K562 (cell line): ENCODE data around the gene LNPEP. TPM values are rescaled to one million over a fixed set of nuclear protein-coding genes. Genes with fewer than 3 reads are reported as not detected.
A peak's percentile ranks its signal among the peaks of the same experiment; 100 is the strongest.

ENCODE experiments used
- ATAC-seq: fragments of 200-7000 bp; cut with Tn5 transposase; 3 replicates; pipeline ENCODE4 v1.9.1; 2020; ENCODE audit warnings: moderate library complexity
- BruUV-seq: library from RNA; stranded (reverse); fragments of 400-500 nt; replicated peaks from 2 replicates; lab custom pipeline; 2021; lab: Mats Ljungman, UMichigan
- CTCF ChIA-PET: fragments of 300-600 bp; formaldehyde crosslinking; extraction: SDS; loops from one replicate; lab custom pipeline; 2021; ENCODE audit warnings: low intra/inter-chr PET ratio; lab: Yijun Ruan, JAX
- POLR2A ChIA-PET: fragments of 300-600, 350-650 bp; sonication (Branson Sonifier 250); formaldehyde crosslinking; extraction: SDS; loops from one replicate; lab custom pipeline; 2021; ENCODE audit warnings: antibody characterized with exemption, inconsistent platforms; lab: Yijun Ruan, JAX
- DNase-seq, 4 experiments: peaks; one replicate each; pipeline versions ENCODE4 v3.0.0 to v3.0.0-alpha.2; 2011 to 2018; ENCODE audit warnings: low spot score in 3 of 4, mixed read lengths in 3 of 4; ENCODE audit errors: extremely low read depth in 1 of 4
- FAIRE-seq: peaks from 2 replicates; lab custom pipeline; 2011; peaks lifted over from hg19 to GRCh38; lab: Jason Lieb, UNC
- H2AFZ ChIP-seq: 2 replicates; pipeline ENCODE4 v1.6.0; 2011; ENCODE audit warnings: low read depth, low read length, control low read depth, inconsistent platforms
- H3K27ac ChIP-seq: fragments of 200-600 bp; 3 replicates; pipeline ENCODE4 v1.8.0; 2011; ENCODE audit warnings: low read depth, mild to moderate bottlenecking, control low read depth, inconsistent platforms, low read length, moderate library complexity, mixed read lengths; ENCODE audit errors: extremely low read depth
- H3K27me3 ChIP-seq, 2 experiments: fragments of 300-600 bp in 1 of 2; 2 replicates in 1 of 2; 3 replicates in 1 of 2; pipeline versions ENCODE4 v1.6.0 to v1.8.0; 2011; ENCODE audit warnings: inconsistent platforms in 2 of 2, low read length in 2 of 2, mild to moderate bottlenecking in 1 of 2, mixed read lengths in 1 of 2, moderate library complexity in 1 of 2; ENCODE audit not compliant: control insufficient read depth in 2 of 2, insufficient read depth in 2 of 2
- H3K36me3 ChIP-seq: fragments of 300-600 bp; 3 replicates; pipeline ENCODE4 v1.8.0; 2011; ENCODE audit warnings: mild to moderate bottlenecking, low read length, inconsistent platforms; ENCODE audit not compliant: control insufficient read depth, insufficient read depth
- H3K4me1 ChIP-seq, 2 experiments: fragments of 200-600 bp in 1 of 2; replicated peaks in 1 of 2; 2 replicates in 1 of 2; 3 replicates in 1 of 2; pipeline versions ENCODE4 v1.5.1 to v1.8.0; 2011; ENCODE audit warnings: inconsistent platforms in 2 of 2, low read length in 2 of 2, mild to moderate bottlenecking in 1 of 2, mixed read lengths in 1 of 2, moderate library complexity in 1 of 2; ENCODE audit not compliant: control insufficient read depth in 2 of 2, insufficient read depth in 2 of 2
- H3K4me2 ChIP-seq: 2 replicates; pipeline ENCODE4 v1.6.1; 2011; ENCODE audit warnings: low read length, control low read depth, inconsistent platforms, mixed read lengths; ENCODE audit not compliant: insufficient read depth
- H3K4me3 ChIP-seq: fragments of 200-600 bp; sonication (generic), shearing (Covaris generic); 2 replicates; pipeline ENCODE4 v1.5.1; 2016; ENCODE audit warnings: control low read depth, inconsistent platforms
- H3K79me2 ChIP-seq: fragments of 200-600 bp; 3 replicates; pipeline ENCODE4 v1.8.0; 2011; ENCODE audit warnings: low read length, inconsistent platforms; ENCODE audit not compliant: control insufficient read depth, insufficient read depth
- H3K9ac ChIP-seq, 2 experiments: 2 replicates each; pipeline versions ENCODE4 v1.6.0 to v1.6.1; 2011; ENCODE audit warnings: low read depth in 2 of 2, low read length in 2 of 2, control low read depth in 1 of 2, inconsistent platforms in 1 of 2, mild to moderate bottlenecking in 1 of 2, mixed read lengths in 1 of 2; ENCODE audit not compliant: insufficient read depth in 1 of 2
- H3K9me1 ChIP-seq: one replicate; pipeline ENCODE4 v1.6.0; 2011; ENCODE audit warnings: inconsistent platforms, mild to moderate bottlenecking, low read length, moderate library complexity; ENCODE audit not compliant: control insufficient read depth, insufficient read depth
- H3K9me3 ChIP-seq: replicated peaks from 2 replicates; pipeline ENCODE4 v1.5.1; 2011; ENCODE audit warnings: low read depth, low read length, inconsistent platforms; ENCODE audit not compliant: control insufficient read depth, insufficient read depth
- H4K20me1 ChIP-seq: replicated peaks from 2 replicates; pipeline ENCODE4 v1.6.1; 2011; ENCODE audit warnings: low read length, inconsistent platforms, mixed read lengths; ENCODE audit not compliant: control insufficient read depth, insufficient read depth
- REST ChIP-seq, 2 experiments: fragments of 450-650 bp; formaldehyde crosslinking in 1 of 2; IDR thresholded peaks; 2 replicates each; pipeline versions ENCODE4 v1.4.0 to v1.6.1; 2014 to 2020; ENCODE audit warnings: mild to moderate bottlenecking in 2 of 2, borderline replicate concordance in 1 of 2, low read depth in 1 of 2
- RUNX1 ChIP-seq: sonication (generic); IDR thresholded peaks from 2 replicates; pipeline ENCODE4 v1.6.1; 2016; ENCODE audit warnings: antibody characterized with exemption, low read depth
- THRB ChIP-seq: fragments of 450-650 bp; formaldehyde crosslinking; conservative IDR thresholded peaks from 2 replicates; pipeline ENCODE4 v1.4.0; 2022; ENCODE audit warnings: mild to moderate bottlenecking, missing genetic modification characterization
- ZBTB33 ChIP-seq: sonication (generic); formaldehyde crosslinking; IDR thresholded peaks from 2 replicates; pipeline ENCODE4 v1.8.1; 2023; ENCODE audit warnings: mild to moderate bottlenecking, missing genetic modification reagents
- WGBS: fragments of 100-300 bp; shearing (Covaris generic); methylation state at CpG from one replicate; pipeline ENCODE4 v1.1.6; 2016; ENCODE audit warnings: low coverage, mixed read lengths; ENCODE audit not compliant: insufficient coverage; ENCODE audit errors: missing lambda C conversion rate; 5-methylcytosine and 5-hydroxymethylcytosine counted together
- in situ Hi-C: fragments of 300-500 bp; cut with MboI; formaldehyde crosslinking; loops from 4 replicates; pipeline ENCODE4 v1.15.0; 2018; ENCODE audit warnings: inconsistent platforms, mixed read lengths
- intact Hi-C: fragments of 100-400 bp; cut with micrococcal nuclease; formaldehyde crosslinking; loops from 2 replicates; pipeline ENCODE4 v1.14.2; 2022
- polyA plus RNA-seq, 8 experiments: library from polyadenylated mRNA; depleted of rRNA in 4 of 8; stranded (reverse) in 5 of 8; unstranded in 3 of 8; fragments of >200 nt; fragmentation: Nextera tagmentation in 2 of 8; fragmentation: Illumina TruSeq in 1 of 8; extraction: Ambion mirVana in 2 of 8; extraction: Trizol in 1 of 8; gene quantifications; 2 replicates each; pipeline versions ENCODE4 v1.2.1 to v1.2.3, GENCODE V29; 2011 to 2014; ENCODE audit warnings: inconsistent platforms in 1 of 8, missing spikeins in 1 of 8
- total RNA-seq, 7 experiments: library from RNA; depleted of rRNA in 6 of 7; stranded (reverse); fragments of >200 nt in 6 of 7; fragmentation: Illumina TruSeq in 2 of 7; extraction: Trizol in 2 of 7; gene quantifications; 2 replicates each; pipeline versions ENCODE4 v1.2.1 to v1.2.3, GENCODE V29; 2011 to 2021; ENCODE audit warnings: low replicate concordance in 1 of 7

LNPEP gene
- total and polyA plus RNA-seq, 9 of the 15 experiments (the other 6 are each of a cell fraction or from before 2014, with no cell fraction given), result 2.6 to 27.9 (median 11.2) TPM

- TF ChIP-seq ZBTB33 (CRISPR knock-in tag), result no peak
- no peak for TF ChIP-seq THRB (CRISPR knock-in tag)
- no peak for TF ChIP-seq RUNX1
Measured at GRCh38 chr5:96995419-96995818, 59.5 kb downstream of the LNPEP start (continued).

- CTCF ChIA-PET, result interaction anchor here (1.0 to 2.2 kb wide), 3 partner anchors 145 to 165 kb away, joined by 3 to 16 read pairs (median 5); partner anchors contain the start of gene LIX1
- 50% methylated on average over 2 of the region's 2 CpGs for WGBS
- intact Hi-C loops, result loop anchor here (1.0 to 5.0 kb wide), 3 partner anchors 130 to 165 kb away; partner anchors contain the start of gene LIX1
- no peaks in the 10 kb centered on the region for H3K27me3 ChIP-seq
- POLR2A ChIA-PET, result interaction anchor here (0.7 kb wide), 1 partner anchor 19 kb away, joined by 4 read pairs; no protein-coding TSS in a partner anchor
- H3K9me1 ChIP-seq, result no peaks in the 10 kb centered on the region
- BruUV-seq, result no TSS peak
- FAIRE-seq (no peak), DNase-seq (peak; percentile 13 to 56 (median 22)), ATAC-seq (peak; percentile 82)
- no peaks in the 10 kb centered on the region for H4K20me1 ChIP-seq
- H3K4me3 ChIP-seq, result no peak overlapping the region
- H3K27ac ChIP-seq, result no peak overlapping the region
- no peak overlapping the region for H3K4me2 ChIP-seq
- no peaks in the 10 kb centered on the region for H3K9me3 ChIP-seq
- H3K4me1 ChIP-seq, result no peaks in the 10 kb centered on the region
- in situ Hi-C loops, result no loop called here
- no peak overlapping the region for H3K9ac ChIP-seq
- no peaks in the 10 kb centered on the region for H3K79me2 ChIP-seq
- peaks cover 45% of the 10 kb centered on the region; the same call in 2 of the 3 replicates for H3K36me3 ChIP-seq
- no peak overlapping the region for H2AFZ ChIP-seq
- TF ChIP-seq REST (IDR thresholded peaks at IDR 0.05; ENCODE audit: borderline replicate concordance), result peak; percentile 47; the same call in 1 of the 2 replicates
- no peak for TF ChIP-seq REST (CRISPR knock-in tag; IDR thresholded peaks at IDR 0.05; ENCODE audit: low read depth)
Measured at GRCh38 chr5:96997265-96997859, 61.5 kb downstream of the LNPEP start.
